EH (cell line): ENCODE measurements around the gene SECTM1.

ENCODE experiments used
- DNase-seq: peaks from one replicate; pipeline ENCODE4 v3.0.0-alpha.2; 2015; ENCODE audit warnings: low read depth

The SECTM1 gene

DNA sequence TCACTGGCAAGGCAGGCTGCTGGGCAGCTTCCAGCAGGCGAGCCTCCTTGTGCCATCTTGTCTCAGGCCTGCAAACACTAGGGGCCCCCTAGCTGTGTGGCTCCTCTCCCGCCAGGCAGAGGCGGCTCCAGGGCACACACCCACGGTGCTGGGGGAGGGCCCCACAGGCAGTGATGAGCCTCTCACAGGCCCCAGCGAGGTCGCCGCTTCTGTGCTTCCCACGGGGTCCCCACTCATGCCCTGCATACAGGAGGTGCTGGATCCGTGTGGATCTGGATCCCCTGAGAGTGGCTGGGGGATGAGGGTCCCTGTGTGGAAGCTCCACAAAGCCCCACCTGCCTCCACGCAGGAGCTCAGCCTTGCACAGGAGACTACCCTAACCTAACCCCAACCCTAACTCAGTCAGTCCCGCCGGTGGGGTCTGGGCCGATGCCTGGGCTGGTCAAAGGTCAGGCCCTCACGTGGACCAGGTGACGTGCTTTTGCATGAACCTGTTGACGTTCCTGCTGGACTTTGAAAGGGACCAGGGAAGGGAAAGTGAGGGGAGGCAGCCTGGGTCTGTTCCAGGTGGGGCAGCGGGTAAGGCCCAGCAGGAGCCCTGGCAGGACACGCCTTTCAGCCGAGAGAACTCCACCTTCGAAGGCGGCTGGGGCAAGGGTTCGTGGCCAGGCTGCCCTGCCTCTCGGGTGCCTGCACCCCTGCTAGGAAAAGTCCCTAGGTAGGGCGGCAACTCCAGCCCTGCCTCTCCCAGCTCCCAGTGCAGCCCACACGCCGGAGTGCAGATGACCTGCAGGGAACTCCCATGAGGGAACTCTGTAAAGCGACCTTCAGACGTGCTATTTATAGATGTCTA, 5.2 kb downstream of the SECTM1 start:
- DNase-seq = no peak

DNA sequence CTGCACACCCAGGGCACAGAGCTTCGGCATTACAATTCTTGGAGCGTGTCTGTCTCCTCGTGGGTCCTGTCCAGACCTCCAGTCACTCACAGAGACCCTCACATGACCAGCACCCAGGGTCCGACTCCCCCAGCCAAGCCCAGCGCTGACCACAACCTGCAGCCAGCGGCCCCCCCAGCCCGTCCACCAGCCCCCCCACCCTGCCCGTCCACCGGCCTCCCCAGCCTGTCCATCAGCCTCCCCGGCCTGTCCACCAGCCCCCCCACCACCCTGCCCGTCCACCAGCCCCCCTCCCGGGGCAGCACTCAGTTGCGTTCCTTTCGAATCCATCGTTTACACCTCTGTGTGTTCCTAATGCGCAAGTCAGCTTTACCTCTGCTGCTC, 5.8 kb downstream of the SECTM1 start:
- DNase-seq = no peak

DNA sequence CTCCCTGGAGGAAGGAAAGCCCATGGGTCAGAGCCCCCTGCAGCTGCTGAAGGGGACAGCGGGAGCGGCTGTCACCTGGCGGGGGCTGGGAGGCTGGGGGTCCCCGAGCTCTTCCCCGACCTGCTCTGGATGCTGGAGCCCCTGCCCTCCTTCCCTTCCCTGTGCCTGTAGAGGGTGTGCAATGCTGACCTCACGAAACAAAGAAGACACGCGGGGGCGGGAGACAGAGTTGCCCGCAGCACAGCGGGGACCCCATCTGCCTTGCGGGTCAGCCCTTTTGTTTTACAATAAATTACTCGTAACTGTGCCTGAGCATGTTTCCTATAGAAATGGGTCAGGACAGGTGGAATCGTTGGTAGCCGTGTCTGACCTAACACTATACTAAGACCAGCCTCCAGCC, 6.3 kb downstream of the SECTM1 start:
- DNase-seq = no peak

DNA sequence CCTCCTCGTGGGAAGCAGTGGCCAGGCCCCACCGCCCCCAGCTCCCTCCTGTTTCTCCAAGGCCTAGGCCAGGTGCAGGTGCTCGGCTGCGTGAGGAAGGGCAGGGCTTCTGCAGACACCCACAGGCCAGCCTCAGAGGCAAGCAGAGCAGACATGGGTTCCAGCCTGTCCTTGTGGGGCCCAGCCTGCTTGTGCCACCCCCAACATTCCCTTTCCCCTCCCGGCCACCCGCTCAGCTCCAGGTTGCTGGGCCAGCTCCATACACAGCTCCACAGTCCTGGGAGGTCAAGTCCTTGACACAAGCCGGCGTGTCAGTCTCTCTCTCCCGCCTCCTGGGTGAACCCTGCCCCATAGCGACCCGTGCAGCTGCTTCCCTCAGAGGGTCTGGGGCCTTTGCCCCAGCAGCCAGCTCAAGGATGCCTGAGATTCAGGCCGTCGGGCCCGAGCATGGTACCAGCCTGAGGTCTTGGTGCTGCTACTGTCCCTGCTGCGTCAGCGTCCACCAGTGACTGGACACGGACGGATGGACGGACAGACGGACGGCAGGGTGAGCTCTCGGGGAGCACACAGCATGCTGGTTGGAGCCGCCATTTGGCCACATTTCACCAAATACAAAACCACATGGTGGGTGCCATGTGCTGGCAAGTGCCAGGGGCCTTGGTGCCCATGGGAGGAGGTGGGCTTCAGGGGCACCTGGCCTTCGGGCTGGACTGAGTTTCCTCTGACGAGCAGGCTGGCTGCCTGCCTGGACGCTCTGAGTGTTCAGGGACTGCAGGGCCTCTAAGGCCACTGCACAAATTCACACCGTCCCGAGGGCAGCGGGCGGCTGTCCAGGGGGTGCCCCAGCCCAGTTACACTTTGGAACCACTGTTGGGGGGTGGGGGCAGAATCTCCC, 8.0 kb downstream of the SECTM1 start:
- DNase-seq = no peak

DNA sequence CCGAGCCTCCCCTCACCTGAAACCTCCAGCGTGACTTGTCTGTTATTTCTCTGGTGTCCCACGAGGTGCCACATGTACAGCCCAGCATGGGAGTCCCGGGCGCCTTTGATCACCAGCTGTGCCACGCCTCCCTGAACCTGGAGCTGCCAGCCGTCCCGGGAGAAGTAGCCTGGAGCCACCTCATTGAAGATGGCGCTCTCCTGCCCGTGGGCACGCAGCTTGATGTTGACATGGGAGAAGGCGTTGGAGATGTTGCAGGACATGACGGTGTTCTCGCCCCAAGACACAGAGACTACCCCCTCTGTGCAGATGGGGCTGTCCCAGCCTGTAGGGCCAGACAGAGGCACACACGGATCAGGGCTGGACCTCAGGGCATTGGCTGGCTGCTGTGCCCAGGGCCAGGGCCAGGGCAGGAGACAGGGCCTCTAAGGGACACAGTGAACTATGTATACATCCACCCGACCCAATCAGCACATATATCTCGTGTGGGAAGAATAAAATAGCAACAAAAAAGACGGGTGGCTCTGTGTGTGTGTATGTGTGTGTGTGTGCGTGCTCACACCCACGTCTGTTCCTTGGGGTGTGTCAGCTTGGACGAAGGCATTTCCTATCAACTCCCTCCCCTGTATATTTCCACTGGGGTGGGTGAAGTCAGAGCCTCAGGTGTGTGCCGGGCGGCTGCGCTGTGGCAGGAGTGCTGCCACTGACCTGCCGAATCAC, 8.8 kb downstream of the SECTM1 start:
- no peak for DNase-seq

DNA sequence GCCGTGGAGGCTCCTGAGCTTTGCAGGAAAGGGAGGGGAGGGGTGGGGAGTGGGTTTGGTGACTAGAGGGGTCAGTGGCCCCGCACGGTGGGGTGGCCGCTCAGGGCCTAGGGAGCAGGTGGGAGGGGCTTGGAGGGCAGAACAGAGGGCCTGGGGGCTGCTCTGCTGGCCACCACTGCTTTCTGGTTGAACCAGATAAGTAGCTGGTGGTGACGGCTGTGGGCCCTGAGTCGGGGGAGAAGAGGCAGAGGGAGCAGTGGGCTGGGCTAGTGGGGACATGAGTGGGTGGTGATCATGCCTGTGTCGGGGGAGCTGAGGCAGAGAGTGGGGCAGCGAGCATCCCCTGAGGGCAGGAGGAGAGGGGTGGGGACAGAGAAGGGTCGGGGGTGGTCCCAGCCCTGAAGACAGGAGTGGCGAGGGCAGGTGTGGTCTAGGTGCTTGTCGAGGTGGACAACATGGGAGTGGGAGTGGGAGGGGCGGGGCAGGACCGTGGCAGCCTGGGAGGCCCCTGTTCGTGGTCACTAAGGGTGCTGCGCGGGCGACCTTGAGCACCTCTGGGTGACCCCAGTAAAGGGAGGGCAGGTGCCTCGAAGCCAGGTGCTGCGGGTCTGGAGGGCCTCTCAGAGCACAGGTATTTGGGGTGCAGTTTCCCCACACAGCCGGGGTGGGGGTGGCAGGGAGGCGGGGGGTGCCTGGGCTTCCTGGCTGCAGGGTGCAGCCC, 9.9 kb downstream of the SECTM1 start:
- DNase-seq = no peak

DNA sequence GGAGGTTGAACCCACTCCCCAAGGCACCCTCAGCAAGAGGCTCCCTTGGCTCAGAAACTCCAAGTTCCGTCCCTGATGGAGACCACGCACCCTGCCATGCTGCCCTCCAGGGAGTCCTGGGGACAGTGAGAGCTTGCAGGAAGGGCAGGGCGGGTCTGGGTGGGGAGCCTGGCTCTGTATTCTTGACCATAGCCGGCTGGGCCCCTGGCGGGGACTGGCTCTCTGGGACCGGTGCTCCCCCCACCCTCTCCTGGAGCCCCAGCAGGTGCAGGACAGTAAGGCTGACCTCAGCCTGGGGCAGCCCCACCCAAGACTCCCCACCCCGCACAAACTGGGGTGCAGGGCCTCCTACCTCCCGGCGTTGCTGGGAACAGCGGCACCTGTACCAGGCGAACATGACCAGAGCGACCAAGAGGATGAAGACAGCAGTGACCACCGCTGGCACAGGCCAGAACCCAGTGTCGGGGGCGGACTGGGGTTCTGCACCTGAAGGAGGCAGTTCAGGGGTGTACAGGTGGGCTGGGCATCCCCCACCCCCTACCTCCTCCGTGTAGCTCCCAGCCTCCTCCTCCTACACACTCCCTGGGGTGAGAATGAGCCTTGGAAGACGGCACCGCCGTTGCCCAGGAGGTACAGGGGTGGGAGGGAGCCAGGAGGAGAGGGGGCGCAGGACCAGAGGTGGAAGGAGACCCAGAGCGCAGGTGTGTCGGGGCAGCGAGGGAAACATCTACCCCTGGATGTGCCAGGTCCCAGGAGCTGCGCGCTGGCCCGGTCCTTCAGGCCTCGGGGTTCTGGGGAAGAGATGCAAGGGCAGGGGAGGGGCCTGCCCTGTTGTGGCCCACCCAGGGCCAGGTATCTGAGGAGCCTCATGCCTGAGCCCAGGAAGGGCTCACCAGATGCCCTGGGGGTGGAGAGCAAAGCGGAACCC, 10.8 kb downstream of the SECTM1 start:
- no peak for DNase-seq

DNA sequence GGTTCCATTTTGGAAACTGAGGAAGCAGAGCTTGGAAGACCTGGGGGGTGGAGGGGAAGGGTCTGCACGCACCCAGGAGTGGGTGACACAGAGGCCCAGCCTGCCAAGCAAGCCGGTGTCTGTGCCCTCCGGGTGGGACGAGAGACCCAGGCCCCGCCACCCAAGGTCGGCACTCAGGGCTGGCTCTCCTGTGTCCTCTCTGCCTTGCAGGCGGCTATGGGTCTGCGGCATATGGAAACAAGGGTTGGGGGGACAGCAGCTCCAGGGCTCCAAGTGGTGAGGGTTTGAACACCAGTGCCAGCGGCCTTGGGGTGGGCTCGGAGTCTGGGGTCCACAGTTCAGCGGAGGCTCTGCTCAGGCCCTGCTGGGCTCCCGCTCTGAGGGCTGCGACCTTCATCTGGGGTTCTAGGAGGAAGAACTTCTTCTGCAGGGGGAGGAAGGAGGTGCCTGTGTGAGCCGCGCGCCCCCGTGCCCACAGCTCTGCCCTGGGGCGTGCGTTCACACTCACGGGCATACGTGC, 11.6 kb downstream of the SECTM1 start:
- no peak for DNase-seq

DNA sequence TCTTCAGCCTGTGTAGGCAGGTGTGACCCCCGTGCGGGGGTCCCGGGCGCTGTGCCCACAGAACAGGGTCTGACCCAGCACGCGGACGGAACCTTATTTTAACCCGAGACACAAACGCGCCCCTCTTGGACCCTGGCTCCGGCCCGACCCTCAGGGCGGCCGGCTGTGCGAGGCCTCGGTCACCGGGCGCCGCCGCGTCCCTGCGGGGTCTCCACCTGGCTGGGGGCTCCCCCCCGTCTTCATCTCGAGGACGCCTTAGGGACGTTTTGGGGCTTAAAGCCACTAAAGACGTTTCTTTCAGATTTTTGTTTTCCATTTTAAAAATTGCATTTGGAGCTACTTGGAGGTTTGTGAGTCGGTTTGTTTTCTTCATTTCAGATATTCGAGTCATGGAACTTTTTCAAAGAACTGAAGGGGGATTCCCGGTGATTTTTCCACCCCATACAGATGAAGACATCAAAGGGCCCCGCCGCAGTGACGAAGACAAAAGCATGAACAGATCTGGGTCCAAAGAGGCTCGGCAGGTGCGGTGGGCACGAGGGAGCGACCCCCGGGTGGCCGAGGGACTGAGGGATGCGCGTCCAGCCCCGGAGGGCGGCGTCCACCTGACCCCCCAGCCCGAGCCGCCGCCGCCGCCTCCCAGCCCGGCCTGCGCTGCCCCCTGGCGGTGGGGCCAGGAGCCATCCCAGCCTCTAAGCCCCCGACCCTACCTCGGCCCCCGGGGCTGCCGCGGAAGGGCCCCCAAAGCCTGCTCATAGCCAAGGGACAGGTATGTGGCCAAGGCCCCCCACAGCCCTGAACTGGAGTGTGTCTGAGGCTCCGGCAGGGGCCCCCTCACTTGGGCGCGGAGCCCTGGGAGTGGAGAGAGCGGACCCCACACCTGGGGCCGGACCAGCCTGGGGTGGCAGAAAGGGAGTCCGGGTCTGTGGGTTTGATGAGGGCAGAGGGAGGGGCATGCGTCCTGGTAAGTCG, 12.3 kb downstream of the SECTM1 start:
- DNase-seq = no peak

DNA sequence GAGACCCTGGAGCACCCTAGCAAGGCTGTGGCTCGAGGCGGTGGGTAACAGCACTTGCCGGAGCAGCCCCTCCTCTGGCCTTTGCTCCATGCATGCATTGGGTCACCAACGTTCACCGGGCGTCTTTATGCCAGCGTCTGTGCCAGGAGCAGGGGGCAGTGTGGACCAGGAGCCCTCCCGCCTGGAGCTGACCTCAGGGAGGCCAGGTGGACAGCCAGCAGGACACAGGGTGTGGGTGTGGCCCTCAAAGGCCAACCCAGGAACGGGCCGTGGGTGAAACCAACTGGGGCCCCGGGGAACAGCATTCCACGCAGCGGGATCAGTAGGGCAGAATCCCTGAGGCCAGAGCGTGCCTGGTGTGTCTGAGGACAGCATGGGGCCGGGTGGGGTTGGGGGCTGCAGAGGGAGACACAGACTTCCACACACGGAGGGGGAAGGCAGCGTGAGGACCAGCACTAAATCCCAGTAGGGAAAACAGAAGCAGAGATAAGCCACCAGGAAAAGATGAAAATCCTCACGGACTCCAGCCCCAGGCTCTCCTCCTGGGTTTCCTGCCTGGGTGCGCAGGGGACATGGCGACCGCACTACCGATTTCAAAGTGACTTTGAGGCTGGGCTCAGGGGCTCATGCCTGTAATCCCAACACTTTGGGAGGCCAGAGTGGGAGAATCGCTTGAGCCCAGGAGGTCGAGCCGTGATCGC, 13.3 kb downstream of the SECTM1 start:
- DNase-seq = no peak

DNA sequence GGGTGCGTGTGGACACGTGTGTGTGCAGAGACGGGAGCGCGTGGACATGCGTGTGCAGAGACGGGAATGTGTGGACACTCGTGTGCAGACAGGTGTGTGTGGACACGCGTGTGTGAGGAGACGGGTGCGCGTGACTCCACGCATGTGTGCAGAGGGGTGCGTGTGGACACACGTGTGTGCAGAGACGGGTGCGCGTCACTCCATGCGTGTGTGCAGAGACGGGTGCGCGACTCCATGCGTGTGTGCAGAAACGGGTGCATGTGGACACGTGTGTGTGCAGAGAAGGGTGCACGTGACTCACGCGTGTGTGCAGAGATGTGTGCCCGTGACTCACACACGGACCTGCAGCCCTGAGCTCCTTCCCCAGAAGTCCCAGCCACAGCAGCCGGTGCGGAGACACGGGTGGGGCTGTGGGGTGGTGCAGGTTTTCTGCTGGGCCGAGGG, 13.9 kb downstream of the SECTM1 start:
- no peak for DNase-seq

DNA sequence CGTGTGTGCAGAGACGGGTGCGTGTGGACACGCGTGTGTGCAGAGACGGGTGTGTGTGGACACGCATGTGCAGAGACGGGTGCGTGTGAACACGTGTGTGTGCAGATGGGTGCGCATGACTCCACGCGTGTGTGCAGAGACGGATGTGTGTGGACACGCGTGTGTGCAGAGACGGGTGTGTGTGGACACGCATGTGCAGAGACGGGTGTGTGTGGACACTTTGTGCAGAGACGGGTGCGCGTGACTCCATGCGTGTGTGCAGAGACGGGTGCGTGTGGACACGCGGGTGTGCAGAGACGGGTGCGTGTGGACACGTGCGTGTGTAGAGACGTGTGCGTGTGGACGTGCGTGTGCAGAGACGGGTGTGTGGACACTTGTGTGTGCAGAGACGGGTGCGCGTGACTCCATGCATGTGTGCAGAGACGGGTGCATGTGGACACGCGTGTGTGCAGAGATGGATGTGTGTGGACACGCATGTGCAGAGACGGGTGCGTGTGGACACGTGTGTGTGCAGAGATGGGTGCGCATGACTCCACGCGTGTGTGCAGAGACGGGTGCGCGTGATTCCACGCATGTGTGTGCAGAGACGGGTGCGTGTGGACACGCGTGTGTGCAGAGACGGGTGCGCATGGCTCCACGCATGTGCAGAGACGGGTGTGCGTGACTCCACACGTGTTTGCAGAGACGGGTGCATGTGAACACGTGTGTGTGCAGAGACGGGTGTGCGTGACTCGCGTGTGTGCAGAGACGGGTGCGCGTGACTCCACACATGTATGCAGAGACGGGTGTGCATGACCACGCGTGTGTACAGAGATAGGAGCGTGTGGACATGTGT, 14.6 kb downstream of the SECTM1 start:
- no peak for DNase-seq

DNA sequence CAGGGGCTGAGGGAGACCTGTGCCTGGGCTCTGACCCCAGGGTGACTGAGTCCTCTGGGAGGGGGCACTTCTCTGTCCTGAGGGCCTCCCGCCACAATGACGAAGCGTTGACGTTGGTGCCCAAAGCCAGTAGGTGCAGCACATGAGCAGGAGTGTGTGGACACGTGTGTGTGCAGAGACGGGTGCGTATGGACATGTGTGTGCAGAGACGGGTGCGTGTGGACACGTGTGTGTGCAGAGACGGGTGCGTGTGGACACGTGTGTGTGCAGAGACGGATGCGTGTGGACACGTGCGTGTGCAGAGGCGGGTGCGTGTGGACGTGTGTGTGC, 15.4 kb downstream of the SECTM1 start:
- no peak for DNase-seq

DNA sequence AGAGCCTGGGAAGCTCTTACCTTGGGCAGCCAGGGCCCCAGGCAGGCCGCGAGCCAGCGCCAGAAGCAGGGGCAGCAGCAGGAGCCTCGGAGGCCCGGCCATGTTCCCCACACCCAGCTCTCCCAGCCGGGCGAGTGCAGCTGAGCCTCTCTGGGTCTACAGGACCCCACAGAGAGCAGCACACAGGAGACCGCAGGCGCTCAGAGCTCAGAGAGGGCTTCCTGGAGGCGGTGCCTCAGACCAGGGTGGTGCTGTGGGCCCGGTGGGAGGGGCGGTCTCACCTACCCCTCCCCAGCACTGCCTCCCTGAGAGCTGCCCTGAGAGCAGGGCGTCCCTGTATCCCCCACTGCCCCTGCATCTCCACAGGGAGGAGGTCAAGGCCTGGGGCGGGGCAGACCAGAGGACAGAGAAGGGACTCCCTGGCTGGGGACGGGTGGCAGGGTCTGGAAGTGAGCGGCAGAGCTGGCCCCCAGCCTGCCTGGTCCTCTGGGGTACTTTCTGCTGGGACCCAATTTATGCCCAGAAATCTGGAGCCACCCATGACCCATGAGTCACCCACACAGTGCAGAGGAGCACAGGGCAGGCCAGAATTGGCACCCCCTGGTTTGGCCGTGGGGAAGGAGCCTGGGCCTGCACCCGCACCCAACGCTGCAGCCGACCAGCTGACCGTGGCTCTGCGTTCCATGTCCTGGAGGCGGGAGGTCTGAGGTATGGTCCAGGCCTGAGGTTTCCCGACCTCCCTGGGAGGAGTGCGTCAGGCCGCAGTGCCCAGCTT, 16.0 kb downstream of the SECTM1 start, which contains the start of gene CD7:
Gene CD7, minus strand, starts transcription at position 215 of the 775 bp plus-strand sequence. Its CDS starts 113 bp downstream, at position 102.
- no peak for DNase-seq

DNA sequence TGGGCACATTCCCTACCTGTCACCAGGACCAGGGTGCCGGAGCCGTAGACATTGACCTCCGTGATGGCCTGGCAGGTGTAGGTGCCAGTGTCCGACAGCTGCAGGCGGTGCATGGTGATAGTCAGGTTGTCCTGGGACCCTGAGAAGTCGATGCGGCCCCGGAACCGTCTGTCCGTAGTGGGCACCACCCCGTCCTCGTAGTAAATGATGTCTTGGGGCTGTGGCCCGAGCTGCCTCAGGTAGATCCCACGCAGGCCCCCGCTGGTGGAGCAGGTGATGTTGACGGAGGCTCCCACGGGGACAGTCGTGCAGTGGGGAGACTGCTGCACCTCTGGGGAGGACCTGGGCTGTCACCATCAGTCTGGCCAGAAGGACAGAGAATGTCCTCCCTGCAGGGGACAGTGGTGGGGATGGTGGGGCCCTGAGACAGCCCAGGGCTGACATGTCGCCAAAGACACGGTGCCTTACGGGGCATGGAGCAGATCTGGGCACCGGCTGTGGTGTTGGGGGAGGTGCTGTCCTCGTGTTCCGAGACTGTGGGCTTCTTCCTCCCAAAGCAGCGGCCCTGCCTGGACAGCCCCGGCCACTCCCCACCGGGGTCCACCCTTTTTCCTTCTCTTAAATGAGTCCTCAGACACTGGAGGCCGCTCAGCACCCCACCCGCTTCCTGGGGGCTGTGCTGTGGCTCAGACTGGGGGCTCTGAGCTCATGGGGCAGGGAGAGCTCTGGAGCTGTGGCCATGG, 16.7 kb downstream of the SECTM1 start:
- DNase-seq = no peak

DNA sequence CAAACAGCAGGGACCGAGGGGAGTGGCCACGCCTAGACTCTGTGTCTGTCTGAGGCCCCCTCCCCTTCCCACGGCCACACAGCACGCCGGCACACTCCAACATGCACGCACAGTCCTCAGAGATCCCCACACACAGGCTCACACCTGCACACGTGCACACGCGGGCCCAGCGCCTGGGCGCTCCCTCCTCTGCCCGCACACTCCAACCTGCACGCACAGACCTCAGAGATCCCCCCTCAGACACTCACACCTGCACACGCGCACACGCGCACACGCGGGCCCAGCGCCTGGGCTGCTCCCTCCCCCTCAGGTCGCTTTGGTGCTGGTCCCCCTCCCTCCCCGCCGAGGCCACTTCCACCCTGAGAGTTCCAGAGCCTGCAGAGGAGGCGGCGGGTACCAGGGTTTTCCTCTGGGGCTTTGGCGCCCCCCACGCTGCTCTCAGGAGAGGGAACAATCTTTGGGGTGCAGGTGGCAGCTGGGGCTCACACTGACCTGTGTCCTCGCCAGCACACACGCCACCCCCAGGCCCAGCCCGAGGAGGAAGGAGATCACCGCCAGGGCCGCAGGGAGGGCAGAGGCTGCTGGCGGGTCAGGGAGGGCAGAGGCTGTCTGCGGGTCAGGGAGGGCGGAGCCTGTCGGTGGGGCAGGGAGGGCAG, 17.7 kb downstream of the SECTM1 start:
- no peak for DNase-seq
